ENCODE data around the gene PRKCE. TPM values are rescaled to one million over a fixed set of nuclear protein-coding genes. Genes with fewer than 3 reads are reported as not detected.
A peak's percentile ranks its signal among the peaks of the same experiment; 100 is the strongest.

The PRKCE gene
- total RNA-seq, 1 experiment from 2014 or later, result 21.7 TPM

DNA sequence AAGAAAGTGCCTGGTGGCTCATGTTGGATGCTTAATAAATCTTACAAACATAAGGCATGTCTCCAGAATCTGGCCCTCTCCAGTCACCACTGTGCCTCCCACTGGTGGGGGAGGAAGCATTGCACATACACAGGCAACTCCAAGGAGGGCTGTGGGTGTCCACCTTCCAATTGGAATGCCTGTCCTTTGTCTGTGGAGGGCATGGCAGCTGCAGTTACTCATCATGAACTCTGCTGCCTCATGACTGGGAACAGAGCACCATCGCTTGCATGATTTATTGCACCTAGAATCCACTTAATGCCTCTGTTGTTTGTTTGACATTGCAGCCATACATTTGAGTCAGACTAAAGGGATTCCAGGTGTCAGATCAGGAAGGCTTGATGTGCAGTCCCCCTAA, 278.9 kb downstream of the PRKCE start:
- H3K9me3 ChIP-seq (ENCODE audit: insufficient read depth, low read depth), result peaks cover 4% of the 10 kb centered on the region; the same call in 1 of the 2 replicates
- no peaks in the 10 kb centered on the region for H3K36me3 ChIP-seq (ENCODE audit: low read depth)
- DNase-seq, result no peak
- H3F3A ChIP-seq (ENCODE audit: insufficient read depth, low read depth), result no peaks in the 10 kb centered on the region
- H3K9me2 ChIP-seq (ENCODE audit: insufficient read depth), result no peaks in the 10 kb centered on the region
- no peak overlapping the region for H2AFZ ChIP-seq
- H3K27me3 ChIP-seq (ENCODE audit: insufficient read depth, low read depth), result no peaks in the 10 kb centered on the region
- no peaks in the 10 kb centered on the region for H4K20me1 ChIP-seq (ENCODE audit: insufficient read depth)
- ChIA-PET CTCF (interaction anchor here (0.9 kb wide), 1 partner anchor 21 kb away, joined by 14 read pairs; no protein-coding TSS in a partner anchor), POLR2A (ENCODE audit: unreplicated experiment) (no interaction called here)
- TF ChIP-seq EZH2 (IDR thresholded peaks at IDR 0.05; ENCODE audit: low read depth), result no peak
- TF ChIP-seq, protein P1, sequence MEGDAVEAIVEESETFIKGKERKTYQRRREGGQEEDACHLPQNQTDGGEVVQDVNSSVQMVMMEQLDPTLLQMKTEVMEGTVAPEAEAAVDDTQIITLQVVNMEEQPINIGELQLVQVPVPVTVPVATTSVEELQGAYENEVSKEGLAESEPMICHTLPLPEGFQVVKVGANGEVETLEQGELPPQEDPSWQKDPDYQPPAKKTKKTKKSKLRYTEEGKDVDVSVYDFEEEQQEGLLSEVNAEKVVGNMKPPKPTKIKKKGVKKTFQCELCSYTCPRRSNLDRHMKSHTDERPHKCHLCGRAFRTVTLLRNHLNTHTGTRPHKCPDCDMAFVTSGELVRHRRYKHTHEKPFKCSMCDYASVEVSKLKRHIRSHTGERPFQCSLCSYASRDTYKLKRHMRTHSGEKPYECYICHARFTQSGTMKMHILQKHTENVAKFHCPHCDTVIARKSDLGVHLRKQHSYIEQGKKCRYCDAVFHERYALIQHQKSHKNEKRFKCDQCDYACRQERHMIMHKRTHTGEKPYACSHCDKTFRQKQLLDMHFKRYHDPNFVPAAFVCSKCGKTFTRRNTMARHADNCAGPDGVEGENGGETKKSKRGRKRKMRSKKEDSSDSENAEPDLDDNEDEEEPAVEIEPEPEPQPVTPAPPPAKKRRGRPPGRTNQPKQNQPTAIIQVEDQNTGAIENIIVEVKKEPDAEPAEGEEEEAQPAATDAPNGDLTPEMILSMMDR (conservative IDR thresholded peaks at IDR 0.05), result no peak
- H3K4me2 ChIP-seq, result no peak overlapping the region
- no TSS peak for BruUV-seq (replicated peaks)
- no peak overlapping the region for H3K27ac ChIP-seq
- no peaks in the 10 kb centered on the region for H3K79me2 ChIP-seq (ENCODE audit: low read depth)
- H3K4me3 ChIP-seq, result no peak overlapping the region
- H3K4me1 ChIP-seq (replicated peaks; ENCODE audit: insufficient read depth), result 0 out of 2 replicates have a peak, but pooled peaks cover 1% of the 10 kb centered on the region
- intact Hi-C loops (cut with micrococcal nuclease; ENCODE audit: unreplicated experiment), result no loop called here

DNA sequence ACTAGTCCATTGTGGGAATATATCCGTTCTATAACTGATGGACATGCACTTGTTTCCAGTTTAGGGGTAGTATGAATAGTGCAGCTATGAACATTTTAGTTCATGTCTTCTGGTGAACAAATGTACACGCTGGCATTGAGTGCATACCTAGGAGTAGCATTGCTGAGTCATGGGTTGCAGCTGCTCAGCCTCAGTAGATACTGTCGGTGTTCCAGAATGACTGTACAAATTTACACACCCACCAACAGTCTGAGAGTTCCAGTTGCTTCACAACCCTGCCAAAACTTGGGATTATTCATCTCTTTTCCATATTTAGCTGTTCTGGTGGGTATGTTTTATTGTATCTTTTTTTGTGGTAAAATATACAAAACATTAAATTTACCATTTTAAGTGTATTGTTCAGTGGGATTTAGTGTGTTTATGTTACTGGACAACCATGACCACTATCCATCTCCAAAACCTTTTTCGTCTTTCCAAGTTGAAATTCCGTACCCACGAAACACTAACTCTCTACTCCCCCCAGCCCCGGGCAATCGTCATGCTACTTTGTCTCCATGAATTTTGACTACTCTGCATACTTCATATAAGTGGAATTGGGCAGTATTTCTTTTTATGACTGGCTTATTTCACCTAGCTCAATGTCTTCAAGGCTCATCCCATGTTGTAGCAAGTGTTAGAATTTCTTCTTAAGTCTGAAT, 281.0 kb downstream of the PRKCE start:
- CTCF ChIA-PET, result interaction anchor here (0.6 kb wide), 1 partner anchor 961 kb away, joined by 7 read pairs; no protein-coding TSS in a partner anchor
- Histone ChIP-seq H4K20me1 (ENCODE audit: insufficient read depth) (peaks cover 6% of the 10 kb centered on the region; the same call in 1 of the 2 replicates), H3K27me3 (ENCODE audit: insufficient read depth, low read depth) (no peaks in the 10 kb centered on the region), H3K9me3 (ENCODE audit: insufficient read depth, low read depth) (peaks cover 4% of the 10 kb centered on the region; the same call in 1 of the 2 replicates), H3K4me3 (no peak overlapping the region), H3K9me2 (ENCODE audit: insufficient read depth) (no peaks in the 10 kb centered on the region), H3K4me2 (no peak overlapping the region), H3K4me1 (replicated peaks; ENCODE audit: insufficient read depth) (peaks cover 16% of the 10 kb centered on the region), H2AFZ (no peak overlapping the region), H3F3A (ENCODE audit: insufficient read depth, low read depth) (peaks cover 3% of the 10 kb centered on the region; the same call in 1 of the 2 replicates), H3K36me3 (ENCODE audit: low read depth) (no peaks in the 10 kb centered on the region), H3K79me2 (ENCODE audit: low read depth) (peaks cover 4% of the 10 kb centered on the region; the same call in 1 of the 2 replicates), H3K27ac (no peak overlapping the region)
- TF ChIP-seq, protein P1 (conservative IDR thresholded peaks at IDR 0.05), result no peak
- TF ChIP-seq EZH2 (IDR thresholded peaks at IDR 0.05; ENCODE audit: low read depth), result no peak
- intact Hi-C loops (cut with micrococcal nuclease; ENCODE audit: unreplicated experiment), result no loop called here
- POLR2A ChIA-PET (ENCODE audit: unreplicated experiment), result no interaction called here
- BruUV-seq (replicated peaks), result no TSS peak
- no peak for DNase-seq

DNA sequence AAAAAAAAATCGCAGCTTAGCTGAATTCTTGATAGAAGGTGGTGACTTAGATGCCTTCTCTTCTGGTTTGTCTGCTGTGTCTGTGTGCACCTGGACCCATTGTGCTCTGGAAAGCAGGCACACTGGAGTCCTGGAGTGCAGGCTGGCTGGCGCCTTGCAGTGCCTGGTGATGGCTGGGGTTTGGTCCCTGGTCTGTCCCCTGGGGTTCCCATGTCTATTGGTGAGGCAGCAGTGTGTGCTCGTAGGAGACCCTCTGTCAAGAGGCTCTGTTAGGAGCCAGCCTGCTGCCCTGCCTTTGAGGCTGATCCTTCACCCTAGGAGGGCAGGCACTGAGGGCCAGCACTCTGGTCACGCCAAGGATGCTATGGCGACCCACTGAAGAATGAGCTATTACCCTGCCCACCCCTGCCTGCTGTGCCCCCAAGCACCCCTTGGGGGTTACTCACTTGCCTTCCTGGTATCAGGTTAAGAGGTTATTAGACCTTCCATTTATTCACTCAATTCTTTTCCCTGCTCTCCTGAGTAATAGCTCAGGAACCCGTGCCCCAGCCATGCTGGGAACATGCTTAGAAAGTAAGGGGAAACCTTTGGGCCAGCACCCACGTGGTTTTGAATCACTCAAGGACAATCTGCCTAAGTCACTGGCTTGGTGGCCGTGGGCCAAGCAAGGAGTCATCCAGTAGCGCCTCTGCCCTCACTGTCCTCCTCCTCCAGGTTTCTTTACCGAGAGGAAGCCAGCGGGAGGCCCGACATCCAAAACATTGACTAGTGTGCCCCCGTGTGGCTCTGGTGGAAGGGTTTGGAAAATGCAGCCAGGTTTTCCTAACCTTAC, 284.5 kb downstream of the PRKCE start:
- Histone ChIP-seq H3K36me3 (ENCODE audit: low read depth) (no peaks in the 10 kb centered on the region), H3K27ac (peak overlapping the region; percentile 55), H3K4me3 (no peak overlapping the region), H3K4me2 (peak overlapping the region; percentile 24), H3F3A (ENCODE audit: insufficient read depth, low read depth) (peaks cover 31% of the 10 kb centered on the region), H3K27me3 (ENCODE audit: insufficient read depth, low read depth) (no peaks in the 10 kb centered on the region), H3K4me1 (replicated peaks; ENCODE audit: insufficient read depth) (peaks cover 44% of the 10 kb centered on the region), H2AFZ (no peak overlapping the region), H3K79me2 (ENCODE audit: low read depth) (peaks cover 22% of the 10 kb centered on the region; the same call in 1 of the 2 replicates), H3K9me3 (ENCODE audit: insufficient read depth, low read depth) (peaks cover 4% of the 10 kb centered on the region; the same call in 1 of the 2 replicates), H3K9me2 (ENCODE audit: insufficient read depth) (no peaks in the 10 kb centered on the region), H4K20me1 (ENCODE audit: insufficient read depth) (peaks cover 14% of the 10 kb centered on the region; the same call in 1 of the 2 replicates)
- no TSS peak for BruUV-seq (replicated peaks)
- CTCF ChIA-PET, result interaction anchor here (0.5 to 1.1 kb wide), 8 partner anchors 14 to 1932 kb away, joined by 3 to 5 read pairs (median 3); no protein-coding TSS in a partner anchor
- DNase-seq, result peak; percentile 94 to 99
- POLR2A ChIA-PET (ENCODE audit: unreplicated experiment), result interaction anchor here (0.6 to 0.7 kb wide), 5 partner anchors 10 to 325 kb away, joined by 3 to 8 read pairs (median 3); partner anchors contain the start of gene SRBD1
- no peak for TF ChIP-seq EZH2 (IDR thresholded peaks at IDR 0.05; ENCODE audit: low read depth)
- TF ChIP-seq, protein P1 (conservative IDR thresholded peaks at IDR 0.05), result peak; percentile 93
- intact Hi-C loops (cut with micrococcal nuclease; ENCODE audit: unreplicated experiment), result loop anchor here (1.0 to 5.0 kb wide), 8 partner anchors 28 to 954 kb away; no protein-coding TSS in a partner anchor
